Hematopoietic multipotent progenitor cell (in vitro differentiated cells): Measurements from ENCODE around the gene CFAP54. TPM values are rescaled to one million over a fixed set of nuclear protein-coding genes. Genes with fewer than 3 reads are reported as not detected.
"Not testable (repeated sequence)": the region's sequence is repeated elsewhere in the genome, so short reads cannot be mapped to it uniquely, and the experiment has no call there.

Source experiments
- DNase-seq, 3 donors: peaks; one replicate each; pipeline ENCODE4 v3.0.0-alpha.2; 2011 to 2015; ENCODE audit warnings: low read depth in 2 of 3, low spot score in 2 of 3
- total RNA-seq: library from RNA; depleted of rRNA; stranded (reverse); fragments of >200 nt; gene quantifications from one replicate; pipeline ENCODE4 v1.2.3, GENCODE V29; 2012

The CFAP54 gene
- total RNA-seq, 1 donor = 1.1 TPM

DNA sequence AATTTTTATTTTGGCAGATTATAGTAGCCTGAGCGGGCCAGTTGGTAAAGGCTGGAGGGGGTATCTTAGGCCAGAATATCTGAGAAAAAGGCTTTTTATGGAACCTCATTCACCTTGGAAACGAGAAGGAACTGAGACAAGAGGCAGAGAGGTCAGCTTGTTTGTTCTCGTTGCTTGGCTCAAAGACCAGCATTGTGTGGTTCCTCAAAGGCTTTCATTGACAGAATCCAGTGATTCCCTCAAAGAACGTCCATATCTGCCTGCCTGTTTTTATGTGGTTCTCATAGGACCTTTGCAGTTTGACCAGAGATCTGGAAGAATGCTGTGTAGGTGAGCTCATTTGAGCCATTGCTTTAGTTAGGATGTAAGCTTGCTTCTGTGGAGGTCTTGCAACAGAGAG lies 117.3 kb downstream of the CFAP54 start:
- no peak for DNase-seq

- no peak for DNase-seq
These were observed 127.8 kb downstream of the CFAP54 start for GRCh38 chr12:96617178-96617577.

DNA sequence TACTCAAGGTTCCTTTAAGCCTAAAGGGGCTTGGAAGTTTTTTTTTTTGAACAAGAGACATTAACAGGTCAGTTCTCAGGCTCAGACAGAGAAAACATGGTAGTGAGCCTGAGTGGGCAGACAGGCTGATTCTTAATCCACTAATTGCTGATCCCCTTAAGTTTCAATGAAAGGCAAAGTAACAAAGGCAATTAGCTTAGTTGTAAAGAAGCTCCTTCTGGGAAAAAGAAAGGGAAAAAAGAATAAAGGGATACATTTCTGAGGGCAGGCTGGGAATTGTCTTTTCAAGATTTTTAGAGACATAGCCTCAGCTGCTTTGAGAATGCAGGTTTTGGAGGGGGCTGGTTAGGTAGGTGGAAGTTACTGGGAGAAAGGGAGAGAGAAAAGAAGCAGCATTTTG lies 133.8 kb downstream of the CFAP54 start:
- DNase-seq = no peak

GRCh38 chr12:96623656-96624217 lies 134.4 kb downstream of the CFAP54 start:
- no peak for DNase-seq

GRCh38 chr12:96635844-96636243 lies 146.5 kb downstream of the CFAP54 start:
- no peak for DNase-seq

DNA sequence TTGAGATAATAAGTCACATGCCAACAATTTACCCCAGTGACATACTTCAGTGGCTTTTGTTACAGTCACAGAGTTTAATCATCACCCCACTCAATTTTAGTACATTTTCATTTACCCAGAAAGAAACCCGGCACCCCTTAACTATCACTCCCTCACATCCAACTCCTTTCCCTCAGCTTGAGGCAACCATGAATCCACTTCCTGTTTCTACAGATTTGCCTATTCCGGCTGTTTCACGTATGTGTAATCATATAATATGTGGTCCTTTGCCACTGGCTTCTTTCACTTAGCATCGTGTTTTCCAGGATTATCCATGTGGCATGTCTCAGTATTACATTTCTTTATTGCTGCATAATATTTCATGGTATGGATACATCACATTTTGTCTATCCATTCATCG lies 147.5 kb downstream of the CFAP54 start:
- no peak for DNase-seq

DNA sequence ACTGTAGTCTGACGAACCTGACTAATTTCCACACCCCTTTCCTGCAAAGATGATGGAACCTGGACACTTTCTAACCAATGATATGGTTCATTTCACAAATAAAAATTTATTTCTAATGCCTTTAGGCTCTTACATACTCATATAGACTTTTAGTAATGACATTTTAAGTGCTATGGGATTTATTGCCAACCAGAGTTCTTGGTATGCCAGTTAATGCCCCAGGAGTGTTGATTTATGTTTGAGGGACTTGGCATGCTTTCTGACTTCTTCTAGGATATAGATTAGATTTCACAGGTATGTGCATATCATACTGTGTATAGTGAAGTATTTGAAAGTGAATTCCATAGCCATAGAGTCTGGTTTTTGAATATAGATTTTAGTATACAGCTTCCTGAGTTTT lies 159.5 kb downstream of the CFAP54 start:
- DNase-seq = no peak

DNA sequence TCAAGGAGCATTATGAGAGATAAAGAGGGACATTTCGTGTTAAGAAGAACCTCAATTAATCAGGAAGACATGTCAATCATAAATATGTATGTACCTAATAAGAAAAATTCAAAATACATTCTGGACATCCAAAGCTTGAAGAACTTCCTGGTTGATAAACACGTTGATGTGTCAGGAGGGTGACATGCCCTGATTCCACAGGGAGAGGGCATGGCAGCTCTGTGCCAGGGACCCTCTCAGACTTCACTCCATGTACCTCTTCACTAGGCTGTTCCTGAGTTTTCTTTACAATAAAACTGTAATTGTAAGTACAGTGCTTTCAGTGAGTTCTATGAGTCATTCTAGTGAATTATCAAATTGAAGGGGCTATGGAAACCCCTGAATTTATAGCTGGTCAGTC lies 163.5 kb downstream of the CFAP54 start:
- no peak for DNase-seq

DNA sequence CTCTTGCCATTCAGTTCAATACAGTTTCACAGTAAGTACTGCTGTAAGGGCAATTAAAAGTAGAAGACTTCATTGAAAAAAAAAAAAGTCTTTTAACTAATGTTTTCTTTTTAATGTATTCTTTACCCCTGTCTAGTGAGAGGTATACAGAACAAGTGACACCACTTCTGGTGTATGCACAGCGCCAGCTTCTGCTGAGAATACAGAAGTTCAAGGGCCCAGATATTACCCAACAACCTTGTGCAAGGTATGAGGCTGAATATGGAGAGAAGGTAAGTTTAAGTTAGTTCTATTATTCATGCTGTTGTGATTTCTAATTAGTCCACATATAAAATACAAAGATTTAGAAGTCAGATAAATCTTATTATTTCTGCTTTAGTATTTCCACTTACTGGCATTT lies 168.7 kb downstream of the CFAP54 start:
- no peak for DNase-seq

GRCh38 chr12:96669786-96670185 lies 180.4 kb downstream of the CFAP54 start:
- DNase-seq = no peak

DNA sequence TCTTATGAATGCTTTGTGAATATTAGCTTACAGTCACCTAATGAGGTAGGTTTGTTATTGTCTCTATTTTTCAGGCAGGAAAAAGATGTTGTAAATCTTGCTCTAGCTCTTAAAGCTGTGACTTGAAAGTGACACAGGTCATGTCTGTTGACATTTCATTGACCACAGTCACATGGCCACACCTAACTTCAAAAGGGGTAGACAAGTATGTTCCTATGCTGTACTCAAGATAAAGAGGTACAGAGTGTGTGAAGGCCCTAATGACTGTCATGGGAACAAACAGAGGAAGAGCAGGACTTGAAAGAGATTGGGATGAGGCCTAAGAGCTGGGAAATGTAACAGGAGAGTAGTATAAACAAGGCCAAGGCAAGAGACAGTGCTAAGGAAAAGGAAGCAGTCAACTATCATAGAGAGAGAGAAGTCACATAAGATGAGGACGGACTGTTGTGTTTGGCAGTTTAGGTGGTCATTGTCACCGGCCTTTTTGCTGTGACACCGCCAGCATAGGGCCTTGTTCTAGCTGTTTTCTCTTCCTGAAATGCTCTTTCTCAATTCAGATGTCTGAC lies 181.0 kb downstream of the CFAP54 start:
- DNase-seq = no peak

DNA sequence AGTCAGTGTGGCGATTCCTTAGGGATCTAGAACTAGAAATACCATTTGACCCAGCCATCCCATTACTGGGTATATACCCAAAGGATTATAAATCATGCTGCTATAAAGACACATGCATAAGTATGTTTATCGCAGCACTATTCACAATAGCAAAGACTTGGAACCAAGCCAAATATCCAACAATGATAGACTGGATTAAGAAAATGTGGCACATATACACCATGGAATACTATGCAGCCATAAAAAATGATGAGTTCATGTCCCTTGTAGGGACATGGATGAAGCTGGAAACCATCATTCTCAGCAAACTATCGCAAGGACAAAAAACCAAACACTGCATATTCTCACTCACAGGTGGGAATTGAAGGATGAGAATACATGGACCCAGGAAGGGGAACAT lies 186.1 kb downstream of the CFAP54 start:
- DNase-seq = not testable (repeated sequence)

DNA sequence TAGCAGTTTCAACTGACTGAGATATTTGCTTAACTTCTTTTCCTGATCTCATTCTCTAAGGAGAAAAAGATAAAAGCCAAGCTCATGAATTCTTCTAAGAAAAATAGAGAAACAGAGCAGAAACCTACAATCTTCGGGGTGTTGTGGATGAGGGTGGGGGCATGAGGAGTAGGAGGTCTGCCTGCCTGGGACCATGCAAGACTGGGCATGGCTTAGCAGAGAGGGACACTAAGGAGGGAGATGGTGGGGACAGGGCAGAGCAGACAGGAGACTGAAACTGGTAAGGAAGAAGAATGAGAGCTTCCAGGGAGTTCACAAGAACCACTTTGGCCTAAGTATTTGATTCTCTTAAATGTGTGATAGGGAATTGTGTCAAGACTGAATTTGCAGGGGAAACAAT lies 188.0 kb downstream of the CFAP54 start:
- DNase-seq = no peak

DNA sequence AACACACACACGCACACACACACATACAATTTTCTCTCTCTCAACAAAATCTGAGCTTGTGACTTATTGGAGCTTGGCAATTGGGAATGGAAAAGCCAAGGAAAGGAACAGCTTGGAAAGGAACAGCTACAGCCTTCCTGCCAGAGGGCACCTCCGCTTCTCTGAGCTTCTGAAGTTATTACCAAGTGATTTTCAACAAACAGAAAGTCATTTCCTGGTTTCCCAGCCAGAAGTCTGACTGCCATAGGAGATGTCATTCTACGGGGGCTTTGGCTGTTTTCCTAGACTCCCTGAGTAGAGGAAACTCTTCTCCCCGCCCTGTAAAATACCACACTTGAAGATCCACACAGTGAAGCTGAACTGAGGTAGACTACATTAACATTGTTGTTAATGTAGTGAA lies 198.3 kb downstream of the CFAP54 start:
- DNase-seq = no peak

GRCh38 chr12:96698521-96698920 lies 209.1 kb downstream of the CFAP54 start:
- no peak for DNase-seq

GRCh38 chr12:96698965-96699364 lies 209.6 kb downstream of the CFAP54 start:
- DNase-seq = no peak

DNA sequence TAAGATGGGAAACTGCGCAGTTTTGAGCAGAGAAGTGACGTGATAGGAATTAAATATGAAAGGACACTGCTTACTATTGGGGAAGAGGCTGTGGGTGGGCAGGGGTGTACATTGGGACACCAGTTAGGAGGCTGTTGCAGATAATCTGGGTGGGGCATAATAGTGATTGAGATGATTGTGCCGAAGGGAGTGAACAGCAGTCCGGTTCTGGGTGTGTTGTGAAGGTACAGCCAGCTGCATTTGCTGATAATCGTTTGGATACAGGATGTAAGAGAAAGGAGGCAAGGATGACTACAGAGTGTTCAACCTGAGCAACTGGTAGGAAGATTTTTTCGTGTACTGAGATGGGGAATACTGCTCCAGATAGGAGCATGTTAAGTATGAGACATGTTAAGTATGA lies 212.5 kb downstream of the CFAP54 start:
- DNase-seq = no peak

DNA sequence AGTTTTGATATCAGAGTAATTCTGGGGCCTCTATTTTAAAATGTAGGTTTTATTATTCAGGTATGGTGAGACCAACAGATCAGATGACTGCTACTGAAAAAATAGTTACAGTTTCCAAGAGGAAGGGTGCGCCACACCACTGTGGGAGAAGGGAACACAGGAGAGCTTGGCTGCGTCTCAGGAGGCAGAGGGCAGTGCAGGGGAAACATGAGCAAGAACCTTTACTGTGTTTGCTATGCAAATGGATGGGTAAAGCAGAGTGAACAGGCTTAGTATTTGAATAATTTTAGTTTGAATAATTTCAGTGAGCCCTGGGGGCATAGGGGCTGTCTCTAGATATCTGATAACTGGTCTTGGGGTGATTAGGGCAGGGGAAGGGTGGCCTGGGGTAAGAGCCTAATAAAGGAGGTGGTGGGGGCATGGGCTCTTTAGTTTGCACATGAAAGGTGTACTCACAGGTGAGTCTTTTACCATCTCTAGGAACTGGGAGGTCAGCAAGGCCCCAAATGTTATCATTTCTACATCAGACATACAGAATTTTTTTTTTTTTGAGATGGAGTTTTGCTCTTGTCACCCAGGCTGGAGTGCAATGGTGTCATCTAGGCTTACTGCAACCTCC lies 220.9 kb downstream of the CFAP54 start:
- no peak for DNase-seq

DNA sequence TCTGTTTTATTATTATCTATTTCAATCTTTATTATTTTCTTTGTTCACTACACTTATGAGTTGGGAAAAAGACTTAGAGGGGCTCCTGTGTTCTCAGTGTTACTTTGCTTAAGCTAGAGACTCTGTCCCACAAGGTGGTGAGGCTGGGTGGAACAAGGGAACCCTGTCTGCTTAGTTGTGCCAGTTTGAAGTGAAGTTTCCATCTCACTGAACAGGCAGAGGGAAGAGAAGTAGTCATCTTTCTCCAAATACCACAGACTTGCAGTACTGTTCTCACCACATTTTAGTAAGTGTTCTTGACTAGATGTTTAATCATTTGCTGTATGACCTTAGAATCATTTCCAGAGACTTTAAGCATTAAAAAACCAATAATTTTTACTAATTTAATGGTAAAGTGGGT lies 222.0 kb downstream of the CFAP54 start:
- DNase-seq = no peak

- DNase-seq = no peak
These were observed 224.8 kb downstream of the CFAP54 start for GRCh38 chr12:96714199-96714598.

- peak in 2 of 3 donors; percentile 17 to 61 for DNase-seq
These were observed 230.4 kb downstream of the CFAP54 start for GRCh38 chr12:96719660-96720362.

GRCh38 chr12:96720363-96720705 lies 231.0 kb downstream of the CFAP54 start:
- no peak for DNase-seq
